ENCODE measurements around the gene FHAD1.
A peak's percentile ranks its signal among the peaks of the same experiment; 100 is the strongest.

The FHAD1 gene

GRCh38 chr1:15248216-15248615, 1.2 kb downstream of the FHAD1 start:
- DNase-seq (ENCODE audit: low read depth): no peak

- DNase-seq (ENCODE audit: low read depth): no peak
Measured at GRCh38 chr1:15249081-15249480, 2.1 kb downstream of the FHAD1 start.

DNA sequence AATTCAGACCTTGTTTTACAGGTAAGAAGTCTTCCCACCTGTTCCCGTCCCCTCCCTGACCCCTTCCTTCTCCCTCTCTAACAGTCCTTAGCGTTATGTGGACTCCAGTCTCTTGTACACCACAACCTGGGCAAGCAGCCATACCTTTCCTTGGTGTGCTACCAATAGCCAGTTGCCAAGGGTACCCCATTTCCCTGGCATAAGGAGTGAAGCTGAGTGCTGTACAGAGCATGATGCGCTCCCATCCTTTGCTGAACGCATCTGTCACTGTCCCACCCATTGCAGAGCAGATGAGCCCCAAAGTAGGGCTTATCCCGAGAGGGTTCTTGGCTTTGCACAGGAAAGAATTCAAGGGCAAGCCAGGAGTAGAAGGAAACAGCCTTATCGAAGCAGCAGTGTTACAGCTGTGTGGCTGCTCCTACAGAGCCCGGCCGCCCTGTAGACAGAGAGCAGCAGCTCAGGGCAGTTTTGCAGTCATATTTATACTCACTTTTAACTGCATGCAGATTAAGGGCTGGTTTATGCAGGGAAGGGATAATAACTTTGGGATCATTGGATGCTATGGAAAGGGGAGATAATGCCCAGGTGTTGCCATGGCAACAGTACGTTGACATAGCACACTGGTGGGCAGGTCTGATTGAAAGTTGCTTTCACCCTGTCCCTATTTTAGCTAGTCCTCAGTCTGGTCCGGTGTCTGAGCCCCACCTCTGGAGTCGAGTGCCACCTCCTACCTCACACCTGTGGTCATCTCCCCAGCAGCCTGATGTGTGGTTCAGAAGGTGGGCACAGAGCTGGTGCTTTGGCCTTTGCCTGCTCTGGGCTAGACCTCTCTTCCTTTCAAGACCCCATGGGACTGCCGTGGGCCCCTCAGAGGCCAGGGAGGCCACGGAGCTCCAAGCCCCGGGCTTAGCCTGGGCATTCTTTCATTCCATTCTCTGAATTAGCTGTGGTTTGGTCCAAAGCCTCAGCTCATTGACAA, 5.1 kb downstream of the FHAD1 start:
- DNase-seq (ENCODE audit: low read depth): no peak

GRCh38 chr1:15254559-15254958, 7.5 kb downstream of the FHAD1 start:
- DNase-seq (ENCODE audit: low read depth): no peak

DNA sequence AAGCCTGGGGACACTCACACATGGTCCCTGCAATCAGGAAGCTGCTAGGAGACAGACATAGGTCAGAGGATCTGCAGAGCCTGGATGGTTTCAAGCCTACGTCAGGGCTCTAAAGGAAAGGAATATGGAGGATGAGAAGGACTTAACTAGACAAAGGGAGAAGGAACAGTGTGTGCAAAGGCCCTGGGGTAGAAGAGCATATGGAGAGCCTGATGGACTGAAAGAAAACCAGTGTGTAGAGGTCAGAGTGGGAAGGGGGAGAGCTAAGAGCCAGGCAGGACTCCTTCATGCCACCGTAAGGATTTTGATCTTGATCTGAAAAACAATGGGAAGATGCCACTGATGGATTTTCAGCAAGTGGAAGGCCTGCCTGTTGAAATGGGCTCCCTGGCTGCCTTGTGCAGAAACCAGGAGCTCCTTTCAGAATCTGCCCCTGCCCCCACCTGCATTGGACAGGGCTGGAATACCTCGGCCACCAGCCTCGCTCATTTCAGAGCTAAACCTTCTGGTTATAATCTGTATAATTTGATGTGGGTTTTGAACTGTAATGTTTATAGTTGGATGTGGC, 8.6 kb downstream of the FHAD1 start:
- no peak for DNase-seq (ENCODE audit: low read depth)

DNA sequence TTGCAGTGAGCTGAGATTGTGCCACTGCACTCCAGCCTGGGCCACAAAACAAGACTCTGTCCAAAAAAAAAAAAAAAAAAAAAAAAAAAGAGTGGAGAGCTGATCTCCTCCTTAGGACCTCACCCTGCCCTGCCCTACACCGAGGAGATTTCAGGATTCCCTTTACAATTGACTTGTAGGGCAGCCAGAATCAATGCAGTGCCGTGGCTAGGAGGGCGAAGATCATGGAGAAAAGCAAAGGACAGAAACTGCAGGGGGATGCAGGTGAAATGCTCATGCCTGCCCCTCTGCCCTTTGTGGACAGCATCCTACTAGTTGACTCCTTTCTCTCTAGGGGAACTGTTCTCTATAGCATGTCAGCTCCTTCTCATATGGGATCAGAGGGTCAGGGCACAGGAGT, 9.6 kb downstream of the FHAD1 start:
- no peak for DNase-seq (ENCODE audit: low read depth)

DNA sequence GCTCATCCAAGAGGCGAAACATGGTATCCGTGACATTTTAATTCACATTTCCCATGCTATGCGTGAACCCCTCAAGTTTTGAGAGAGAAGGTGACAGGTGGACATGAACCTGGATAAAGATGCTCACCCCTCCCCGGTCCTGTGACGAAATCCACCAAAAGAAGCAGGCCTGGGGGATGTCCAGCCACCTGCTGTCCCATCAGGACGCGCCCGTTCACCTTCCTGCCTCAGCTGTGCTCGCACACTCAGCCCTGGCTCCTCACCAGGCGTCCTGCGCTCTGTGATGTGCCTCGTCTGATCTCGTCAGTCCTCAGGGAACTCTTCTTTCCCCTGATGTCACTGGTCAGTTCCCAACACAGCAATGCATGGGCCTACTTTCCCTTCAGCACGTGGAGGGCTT, 10.3 kb downstream of the FHAD1 start:
- DNase-seq (ENCODE audit: low read depth): no peak

- DNase-seq (ENCODE audit: low read depth): no peak
Measured at GRCh38 chr1:15258833-15259621, 12.0 kb downstream of the FHAD1 start.

- no peak for DNase-seq (ENCODE audit: low read depth)
Measured at GRCh38 chr1:15259622-15260007, 12.6 kb downstream of the FHAD1 start.

DNA sequence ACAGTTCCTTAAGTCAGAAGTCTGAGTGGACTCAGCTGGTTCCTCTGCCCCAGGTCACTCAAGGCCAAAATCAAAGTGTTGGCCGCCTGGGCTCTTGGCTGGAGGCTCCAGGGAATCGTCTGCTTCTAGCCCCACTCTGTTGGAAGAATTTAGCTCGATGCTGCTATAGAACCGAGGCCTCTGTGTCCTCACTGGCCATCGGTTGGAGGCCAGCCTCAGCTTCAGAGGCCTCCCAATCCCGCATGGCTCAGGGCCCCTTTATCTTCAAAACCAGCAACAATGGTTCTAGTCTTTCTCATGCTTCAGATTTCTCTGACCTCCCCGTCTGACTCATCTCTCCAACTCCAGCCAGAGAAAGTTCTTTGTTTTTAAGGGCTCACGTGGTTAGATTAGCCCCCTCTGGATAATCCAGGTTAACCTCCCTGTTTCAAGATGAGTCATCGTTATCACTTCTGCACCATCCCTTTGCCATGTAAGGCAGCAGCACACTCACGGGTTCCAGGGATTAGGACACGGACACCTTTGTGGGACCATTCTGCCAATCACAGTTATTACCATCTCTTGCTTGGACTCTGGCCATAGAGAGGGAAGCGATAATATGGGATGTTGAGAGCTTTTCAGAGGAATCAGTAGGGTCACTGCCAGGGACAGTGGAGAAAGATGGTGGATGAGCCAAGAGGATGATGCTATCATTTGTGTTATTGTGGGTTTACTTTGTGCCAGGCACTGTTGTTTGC, 13.6 kb downstream of the FHAD1 start:
- no peak for DNase-seq (ENCODE audit: low read depth)

DNA sequence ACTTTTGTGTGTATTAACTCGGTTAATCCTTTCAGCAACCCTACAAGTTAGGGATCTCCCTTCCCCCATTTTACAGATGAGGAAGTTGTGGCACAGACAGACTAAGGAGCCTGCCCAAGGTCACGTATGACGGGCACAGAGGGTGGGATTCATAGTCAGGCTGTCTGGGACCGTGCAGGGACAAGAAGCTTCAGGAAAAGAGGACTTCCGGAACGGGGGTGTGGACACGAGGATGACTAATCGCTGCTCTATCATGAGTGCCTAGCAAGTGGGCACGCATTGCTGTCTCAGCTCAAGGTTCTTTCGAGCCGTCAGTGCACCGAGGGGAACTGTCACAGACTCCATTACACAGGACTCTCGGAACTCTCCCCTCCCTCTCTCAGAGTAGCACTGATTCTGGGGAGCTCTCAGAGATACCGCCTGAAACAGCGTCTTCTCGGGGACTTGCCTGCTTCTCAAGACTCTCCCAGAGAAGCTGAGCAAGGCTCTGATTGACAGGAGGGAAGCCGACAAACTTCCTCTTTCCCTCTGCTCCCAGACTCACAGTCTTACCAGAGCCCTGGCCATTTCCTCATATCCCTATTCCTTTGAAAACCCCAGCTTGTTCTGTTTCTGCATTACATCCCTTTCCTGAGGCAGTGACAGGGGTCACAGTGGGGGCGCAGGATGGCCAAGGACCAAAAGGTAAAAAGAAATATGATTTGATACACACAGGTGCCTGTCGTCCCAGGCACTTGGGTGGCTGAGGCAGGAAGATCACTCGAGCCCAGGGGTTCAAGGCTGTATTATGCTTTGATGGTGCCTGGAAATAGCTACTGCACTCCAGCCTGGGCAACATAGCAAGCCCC, 14.4 kb downstream of the FHAD1 start:
- DNase-seq (ENCODE audit: low read depth): no peak

- DNase-seq (ENCODE audit: low read depth): no peak
Measured at GRCh38 chr1:15262003-15262377, 15.0 kb downstream of the FHAD1 start.

- DNase-seq (ENCODE audit: low read depth): no peak
Measured at GRCh38 chr1:15262706-15263105, 15.7 kb downstream of the FHAD1 start.

GRCh38 chr1:15264769-15265168, 17.7 kb downstream of the FHAD1 start:
- no peak for DNase-seq (ENCODE audit: low read depth)

- no peak for DNase-seq (ENCODE audit: low read depth)
Measured at GRCh38 chr1:15271196-15271595, 24.2 kb downstream of the FHAD1 start.

DNA sequence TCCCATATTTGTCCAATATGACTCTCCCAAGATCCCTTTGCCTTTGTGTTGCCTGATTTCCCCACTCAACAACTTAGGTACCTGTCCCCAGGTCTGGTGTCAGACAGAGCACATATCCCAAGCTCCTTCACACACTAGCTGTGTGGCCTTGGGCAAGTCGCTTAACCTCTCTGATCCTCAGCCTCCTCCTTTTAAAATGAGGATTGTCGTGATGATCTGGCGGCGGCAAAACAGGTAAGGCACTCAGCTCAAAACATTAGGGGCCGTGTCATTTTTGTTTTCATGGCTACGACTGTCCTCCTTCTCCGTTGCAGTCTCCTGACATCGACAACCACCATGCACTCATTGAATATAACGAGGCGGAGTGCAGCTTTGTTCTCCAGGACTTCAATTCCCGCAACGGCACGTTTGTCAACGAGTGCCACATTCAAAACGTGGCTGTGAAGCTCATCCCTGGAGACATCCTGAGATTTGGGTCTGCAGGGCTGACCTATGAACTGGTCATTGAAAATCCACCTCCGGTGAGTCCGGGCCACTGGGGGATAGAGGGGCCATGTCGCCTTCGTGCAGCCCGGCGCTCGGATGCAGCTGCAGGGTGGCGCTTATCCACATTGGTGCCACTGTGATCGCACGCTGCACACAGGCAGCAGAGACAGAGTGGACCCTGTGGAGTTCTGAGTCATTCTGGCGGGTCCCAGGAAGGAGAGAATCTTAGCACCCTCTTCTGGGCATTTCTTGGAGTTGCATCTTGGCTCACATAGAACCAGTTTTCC, 25.2 kb downstream of the FHAD1 start:
- peak; percentile 79 for DNase-seq (ENCODE audit: low read depth)

- no peak for DNase-seq (ENCODE audit: low read depth)
Measured at GRCh38 chr1:15272782-15273127, 25.7 kb downstream of the FHAD1 start.

DNA sequence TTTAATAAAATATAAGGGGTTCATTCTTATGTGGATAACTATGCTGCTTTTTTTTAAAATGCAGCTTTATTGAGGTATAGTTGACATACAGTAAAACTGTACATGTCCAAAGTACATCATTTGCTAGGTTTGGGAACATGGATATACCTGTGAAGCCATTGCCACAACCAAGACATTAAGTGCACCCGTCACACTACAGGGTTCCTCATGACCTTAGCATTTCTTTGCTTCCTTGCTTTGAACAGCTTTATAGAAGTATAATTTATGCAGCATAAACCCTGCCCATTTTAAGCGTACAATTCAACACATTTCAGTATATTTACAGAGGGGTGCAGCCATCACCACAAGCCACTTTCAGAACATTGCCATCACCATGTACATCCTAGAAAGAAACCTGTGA, 26.3 kb downstream of the FHAD1 start:
- no peak for DNase-seq (ENCODE audit: low read depth)

- no peak for DNase-seq (ENCODE audit: low read depth)
Measured at GRCh38 chr1:15275921-15276683, 29.1 kb downstream of the FHAD1 start.

Data from EH (cell line).